Left lung (tissue), 10 donors: ENCODE measurements around the gene RBM39. TPM values are rescaled to one million over a fixed set of nuclear protein-coding genes. Genes with fewer than 3 reads are reported as not detected.
"Not testable (repeated sequence)": the region's sequence is repeated elsewhere in the genome, so short reads cannot be mapped to it uniquely, and the experiment has no call there.

Experiments used
- ATAC-seq: fragments of 200-7000 bp; cut with Tn5 transposase; one replicate; pipeline ENCODE4 v1.9.1; 2020; ENCODE audit warnings: moderate library complexity
- DNase-seq, 4 donors: peaks; one replicate each; pipeline ENCODE4 v3.0.0-alpha.2; 2013 to 2020
- H3K27ac ChIP-seq, 2 donors: fragments of 200-600 bp; sonication (generic) in 1 of 2; one replicate each; pipeline versions ENCODE4 v1.5.0 to v1.8.0; 2020 to 2021
- H3K27me3 ChIP-seq, 2 donors: fragments of 200-600 bp; sonication (generic) in 1 of 2; one replicate each; pipeline versions ENCODE4 v1.5.0 to v1.8.0; 2020 to 2021
- H3K36me3 ChIP-seq, 2 donors: fragments of 200-600 bp; sonication (generic) in 1 of 2; one replicate each; pipeline versions ENCODE4 v1.5.0 to v1.8.0; 2020 to 2021
- H3K4me1 ChIP-seq, 2 donors: fragments of 200-600 bp; one replicate each; pipeline ENCODE4 v1.8.0; 2021
- H3K4me3 ChIP-seq, 2 donors: fragments of 200-600 bp; sonication (generic) in 1 of 2; one replicate each; pipeline versions ENCODE4 v1.5.0 to v1.8.0; 2020 to 2021; ENCODE audit warnings: mild to moderate bottlenecking in 1 of 2
- H3K9me3 ChIP-seq, 2 donors: fragments of 200-600 bp; sonication (generic) in 1 of 2; one replicate each; pipeline versions ENCODE4 v1.5.0 to v1.8.0; 2020 to 2021
- CTCF ChIP-seq, 2 donors: fragments of 200-600 bp; sonication (generic) in 1 of 2; IDR thresholded peaks; one replicate each; pipeline versions ENCODE4 v1.5.0 to v1.8.0; 2021; ENCODE audit warnings: antibody characterized with exemption in 2 of 2
- intact Hi-C, 2 donors: fragments of 100-400 bp; cut with DNase I; formaldehyde crosslinking; loops; one replicate each; pipeline versions ENCODE4 v1.11.2 to v1.14.2; 2022
- polyA plus RNA-seq, 6 donors: library from polyadenylated mRNA; unstranded; fragments of 120-200 nt; gene quantifications; one replicate each; pipeline ENCODE4 v1.2.1, GENCODE V29; 2013; ENCODE audit not compliant: insufficient read length in 6 of 6
- total RNA-seq, 2 donors: library from RNA; stranded (reverse); fragmentation: NEBNext Ultra II Directional; extraction: Animal tissue kit (Norgen Biotek cat#: 25700); gene quantifications; one replicate each; pipeline ENCODE4 v1.2.1, GENCODE V29; 2021
- donor health status: DM: no; HTN: yes; CAD: no.
- donor health status: DM: no; HTN: no; CAD: no.

RBM39 gene
- total and polyA plus RNA-seq, 8 donors = 242 to 744 (median 685) TPM

GRCh38 chr20:35710039-35710438 is 32.0 kb downstream of the RBM39 start:
- intact Hi-C loops = no loop called here
- peaks cover 0 to 24% of the 10 kb centered on the region in 2 donors for H3K4me1 ChIP-seq
- peaks cover 0 to 100% of the 10 kb centered on the region in 2 donors for H3K36me3 ChIP-seq
- no peaks in the 10 kb centered on the region for H3K9me3 ChIP-seq
- no peak for DNase-seq
- H3K4me3 ChIP-seq = no peak overlapping the region
- no peak overlapping the region for H3K27ac ChIP-seq
- TF ChIP-seq CTCF (IDR thresholded peaks at IDR 0.05) = no peak
- H3K27me3 ChIP-seq = no peaks in the 10 kb centered on the region
- ATAC-seq = no peak

DNA sequence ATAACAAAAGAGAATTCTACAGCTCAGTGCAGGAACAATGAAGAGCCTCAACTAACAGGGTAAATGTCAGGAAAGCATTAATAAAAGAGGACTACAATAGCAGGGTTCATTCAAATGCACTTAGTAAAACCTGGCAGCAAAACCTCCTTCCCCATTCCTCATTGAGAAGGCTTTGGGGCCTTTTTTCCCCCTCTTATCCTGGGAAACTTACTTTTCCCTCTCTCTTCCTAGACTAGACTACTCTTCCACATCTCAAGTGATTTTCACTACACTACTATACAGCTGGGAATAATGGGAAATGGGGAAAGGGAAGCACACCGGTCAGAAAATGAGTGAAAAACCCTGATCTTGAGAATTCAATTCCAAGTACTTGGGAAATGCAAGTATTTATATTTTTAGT is 32.8 kb downstream of the RBM39 start:
- intact Hi-C loops = no loop called here

DNA sequence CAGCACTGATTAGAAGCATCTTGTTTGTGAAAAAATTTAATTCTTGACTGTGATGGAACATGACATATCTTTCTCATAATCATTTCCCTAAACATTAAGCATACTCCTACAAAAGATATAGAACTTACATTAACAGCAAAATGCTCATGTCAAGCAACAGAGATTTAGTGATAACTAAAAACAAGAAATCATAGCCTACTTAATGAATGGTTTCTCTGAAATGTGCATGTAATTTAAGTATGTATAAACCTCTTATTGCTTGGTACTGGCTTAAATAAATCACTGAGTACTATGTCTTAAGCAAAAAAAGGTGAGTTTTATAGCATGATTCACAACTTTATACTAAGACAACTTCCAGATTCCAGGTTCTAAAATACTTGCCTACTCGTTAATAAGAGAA is 33.6 kb downstream of the RBM39 start:
- ATAC-seq = no peak
- Histone ChIP-seq H3K27ac (no peak overlapping the region), H3K4me3 (no peak overlapping the region), H3K9me3 (no peaks in the 10 kb centered on the region), H3K4me1 (peaks cover 0 to 24% of the 10 kb centered on the region in 2 donors), H3K36me3 (peaks cover 0 to 100% of the 10 kb centered on the region in 2 donors), H3K27me3 (no peaks in the 10 kb centered on the region)
- DNase-seq = no peak
- TF ChIP-seq CTCF (IDR thresholded peaks at IDR 0.05) = no peak
- intact Hi-C loops = no loop called here

More for the DNA sequence above, 32.8 kb downstream of the RBM39 start:
- Histone ChIP-seq H3K27me3 (no peaks in the 10 kb centered on the region), H3K4me1 (peaks cover 0 to 24% of the 10 kb centered on the region in 2 donors), H3K9me3 (no peaks in the 10 kb centered on the region), H3K27ac (peak overlapping the region in 1 of 2 donors; percentile 10), H3K36me3 (peaks cover 0 to 100% of the 10 kb centered on the region in 2 donors), H3K4me3 (no peak overlapping the region)
- ATAC-seq (no peak), DNase-seq (no peak)
- no peak for TF ChIP-seq CTCF (IDR thresholded peaks at IDR 0.05)

DNA sequence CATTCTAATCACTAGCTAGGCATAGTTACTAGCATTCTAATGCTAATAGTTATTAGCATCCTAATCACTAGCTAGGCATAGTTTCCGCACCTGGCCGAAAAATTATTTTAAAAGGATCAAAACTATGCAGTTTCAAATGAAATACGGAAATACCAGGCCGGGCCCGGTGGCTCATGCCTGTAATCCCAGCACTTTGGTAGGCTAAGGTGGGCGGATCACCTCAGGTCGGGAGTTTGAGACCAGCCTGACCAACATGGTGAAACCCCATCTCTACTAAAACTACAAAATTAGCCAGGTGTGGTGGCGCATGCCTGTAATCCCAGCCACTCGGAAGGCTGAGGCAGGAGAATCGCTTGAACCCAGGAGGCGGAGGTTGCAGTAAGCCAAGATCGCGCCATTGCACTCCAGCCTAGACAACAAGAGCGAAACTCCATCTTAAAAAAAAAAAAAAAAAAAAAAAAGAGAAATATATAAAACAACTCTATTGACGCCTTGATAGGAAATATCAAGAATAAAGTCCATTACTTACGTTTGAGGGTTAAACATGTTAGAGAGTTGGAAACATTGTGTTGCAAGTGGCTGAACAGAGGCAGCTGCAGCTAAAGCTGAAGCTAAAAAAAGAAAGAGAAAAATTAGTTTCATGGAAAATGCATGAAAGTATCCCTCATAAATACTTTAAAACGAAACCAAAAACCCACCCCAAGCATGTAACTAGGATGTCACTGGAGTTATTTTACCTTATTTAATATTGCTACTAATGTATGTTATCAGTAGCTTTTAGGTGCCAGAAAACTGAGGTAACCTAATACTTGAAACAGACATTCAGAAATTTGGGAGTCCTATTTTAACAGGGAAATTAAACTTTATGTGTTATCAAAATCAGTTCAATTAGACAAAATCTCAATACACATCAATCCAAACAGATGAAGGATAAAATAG is 35.2 kb downstream of the RBM39 start:
- H3K36me3 ChIP-seq = peaks cover 0 to 100% of the 10 kb centered on the region in 2 donors
- ATAC-seq, H3K9me3 ChIP-seq, H3K4me3 ChIP-seq, intact Hi-C loops, H3K27ac ChIP-seq, DNase-seq, H3K27me3 ChIP-seq: not testable (repeated sequence)
- peaks cover 0 to 23% of the 10 kb centered on the region in 2 donors for H3K4me1 ChIP-seq

DNA sequence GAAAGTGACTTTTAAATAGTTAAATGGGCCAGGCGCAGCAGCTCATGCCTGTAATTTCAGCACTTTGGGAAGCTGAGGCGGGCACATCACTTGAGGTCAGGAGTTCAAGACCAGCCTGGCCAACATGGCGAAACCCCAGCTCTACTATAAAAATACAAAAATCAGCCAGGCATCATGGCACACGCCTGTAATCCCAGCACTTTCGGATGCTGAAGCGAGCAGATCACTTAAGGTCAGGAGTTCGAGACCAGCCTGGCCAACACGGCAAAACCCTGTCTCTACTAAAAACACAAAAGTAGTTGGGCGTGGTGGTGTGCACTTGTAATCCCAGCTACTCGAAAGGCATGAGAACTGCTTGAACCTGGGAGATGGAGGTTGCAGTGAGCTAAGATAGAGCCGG is 36.2 kb downstream of the RBM39 start:
- Histone ChIP-seq H3K36me3 (peaks cover 0 to 95% of the 10 kb centered on the region in 2 donors), H3K4me1 (peaks cover 0 to 16% of the 10 kb centered on the region in 2 donors)
- H3K27me3 ChIP-seq, H3K9me3 ChIP-seq, H3K4me3 ChIP-seq, DNase-seq, intact Hi-C loops, ATAC-seq, H3K27ac ChIP-seq: not testable (repeated sequence)

DNA sequence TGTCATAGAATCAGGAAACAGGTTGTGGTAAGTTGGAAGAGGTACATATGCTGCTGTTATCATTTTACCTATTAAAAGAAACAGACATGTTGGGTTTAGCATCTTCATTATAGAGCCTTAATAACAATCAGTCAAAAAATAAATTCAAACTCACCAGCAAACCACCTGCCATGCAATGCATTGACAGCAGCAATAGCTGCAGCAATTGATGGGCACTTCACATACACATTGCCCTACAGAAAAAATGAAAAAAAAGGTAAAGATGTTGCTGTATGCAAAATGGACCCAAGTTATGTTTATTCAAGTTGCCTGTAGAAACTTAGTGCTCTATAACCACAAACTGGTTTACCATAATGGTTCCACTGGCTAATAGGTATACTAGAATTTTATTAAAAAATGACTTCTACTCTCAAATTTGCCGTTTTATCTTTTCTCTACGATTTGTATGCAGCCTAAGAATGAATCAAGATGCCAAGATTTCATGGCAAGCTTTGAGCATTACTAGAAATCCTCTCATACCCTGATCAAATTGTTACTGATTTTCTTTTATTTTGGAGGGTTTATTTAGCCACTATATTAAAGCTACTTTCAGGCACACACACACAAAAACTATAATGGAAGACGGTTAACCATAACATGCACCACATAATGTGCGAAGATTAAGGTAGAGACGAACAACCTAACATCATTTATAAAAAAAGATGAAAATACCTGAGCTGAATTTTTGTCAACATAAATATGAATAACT is 37.4 kb downstream of the RBM39 start:
- intact Hi-C loops = no loop called here
- Histone ChIP-seq H3K27me3 (no peaks in the 10 kb centered on the region), H3K36me3 (peaks cover 0 to 83% of the 10 kb centered on the region in 2 donors)

More for the DNA sequence above, 37.4 kb downstream of the RBM39 start:
- no peak overlapping the region for H3K4me3 ChIP-seq
- H3K4me1 ChIP-seq = peaks cover 5 to 22% of the 10 kb centered on the region in 2 donors
- TF ChIP-seq CTCF (IDR thresholded peaks at IDR 0.05) = no peak
- no peaks in the 10 kb centered on the region for H3K9me3 ChIP-seq
- no peak overlapping the region for H3K27ac ChIP-seq
- DNase-seq = no peak
- no peak for ATAC-seq
